Activated gamma-delta T cell treated with anti-CD3 and anti-CD28 coated beads, Interleukin-2, amount 50 U/mL, for 16 hours (primary cell): ENCODE data around the gene ATL1.
"Not testable (repeated sequence)": the region's sequence is repeated elsewhere in the genome, so short reads cannot be mapped to it uniquely, and the experiment has no call there.

Source experiments
- DNase-seq: peaks from one replicate; pipeline ENCODE4 v3.0.0-alpha.2; 2020; ENCODE audit warnings: low read depth

Gene ATL1

DNA sequence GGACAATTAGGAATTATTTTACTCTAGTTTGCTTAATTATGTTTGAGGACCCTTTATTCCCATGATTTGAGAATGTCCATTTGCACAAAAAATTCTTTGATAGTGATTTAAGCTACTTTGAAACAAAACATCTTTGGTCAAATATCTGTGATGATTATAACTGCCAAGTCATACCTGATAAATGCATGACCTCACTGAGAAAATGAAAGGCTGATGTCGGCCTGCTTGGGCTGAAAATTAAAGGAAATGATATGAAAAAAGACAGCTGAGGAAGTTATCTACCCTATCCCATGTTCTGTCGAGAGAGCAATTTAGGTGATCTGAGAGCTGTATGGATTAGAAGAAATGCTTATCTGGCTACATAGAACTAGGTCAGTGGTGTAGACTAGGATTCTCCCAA, 43.6 kb downstream of the ATL1 start:
- no peak for DNase-seq

DNA sequence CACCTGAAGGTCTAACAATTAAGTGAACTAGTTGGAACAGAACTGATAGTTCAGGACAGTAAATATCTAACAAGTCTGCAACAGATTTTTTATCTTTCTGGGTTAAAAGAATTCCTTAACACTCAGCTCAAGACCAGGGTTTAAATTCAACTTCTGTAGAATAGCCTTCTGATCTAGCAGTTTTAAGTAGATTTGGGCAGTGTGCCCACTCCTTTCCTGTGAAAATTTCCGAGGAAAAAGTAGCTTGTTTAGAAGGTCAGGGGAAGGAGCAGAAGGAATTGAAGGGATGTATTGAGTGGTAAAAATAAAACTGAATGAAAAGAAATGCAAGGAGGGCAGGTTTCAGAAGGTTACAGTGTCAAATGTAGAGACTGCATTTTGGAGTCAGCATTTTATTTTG, 45.8 kb downstream of the ATL1 start:
- no peak for DNase-seq

DNA sequence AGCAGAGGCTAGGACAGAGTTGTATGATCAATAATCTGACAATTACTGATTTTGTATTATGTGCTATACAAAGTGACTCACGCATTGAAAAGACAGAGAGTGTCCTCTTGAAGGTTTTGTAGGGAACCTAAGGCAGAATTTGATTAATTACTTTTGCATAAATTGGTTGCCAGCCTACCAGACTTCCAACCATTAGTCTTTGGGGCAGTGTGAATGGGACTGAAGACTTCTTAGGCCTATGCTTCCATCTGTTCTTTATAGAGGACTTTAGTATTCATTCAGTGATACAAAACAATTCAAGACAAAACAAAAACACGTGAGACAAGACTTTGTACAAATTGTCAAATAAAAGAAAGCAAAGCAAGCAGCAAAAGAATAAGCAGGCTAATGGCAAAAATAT, 46.5 kb downstream of the ATL1 start:
- DNase-seq, result no peak

GRCh38 chr14:50607181-50607580, 47.2 kb downstream of the ATL1 start:
- no peak for DNase-seq

- no peak for DNase-seq
These were observed 47.8 kb downstream of the ATL1 start for GRCh38 chr14:50607761-50608160.

GRCh38 chr14:50608302-50608851, 48.4 kb downstream of the ATL1 start:
- DNase-seq, result no peak

DNA sequence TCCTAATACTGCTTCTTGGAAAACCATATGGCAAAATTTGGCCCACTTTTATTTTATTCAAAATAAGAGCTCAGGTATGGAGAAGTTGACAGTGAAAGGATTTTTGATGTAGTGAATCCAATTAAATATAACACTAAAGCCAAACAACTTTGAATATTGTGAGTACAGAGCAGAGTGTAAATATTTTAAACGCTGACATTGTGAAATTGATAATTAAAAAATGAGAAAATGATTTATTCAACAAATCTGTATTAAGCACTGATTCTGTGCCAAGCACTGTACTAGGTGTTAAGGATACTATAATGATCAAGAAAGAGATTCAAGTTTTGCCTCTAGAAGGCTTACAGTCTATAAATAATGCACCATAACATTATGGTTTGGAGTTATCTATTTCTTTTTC, 50.5 kb downstream of the ATL1 start:
- no peak for DNase-seq

GRCh38 chr14:50612806-50613205, 52.9 kb downstream of the ATL1 start:
- DNase-seq, result no peak

DNA sequence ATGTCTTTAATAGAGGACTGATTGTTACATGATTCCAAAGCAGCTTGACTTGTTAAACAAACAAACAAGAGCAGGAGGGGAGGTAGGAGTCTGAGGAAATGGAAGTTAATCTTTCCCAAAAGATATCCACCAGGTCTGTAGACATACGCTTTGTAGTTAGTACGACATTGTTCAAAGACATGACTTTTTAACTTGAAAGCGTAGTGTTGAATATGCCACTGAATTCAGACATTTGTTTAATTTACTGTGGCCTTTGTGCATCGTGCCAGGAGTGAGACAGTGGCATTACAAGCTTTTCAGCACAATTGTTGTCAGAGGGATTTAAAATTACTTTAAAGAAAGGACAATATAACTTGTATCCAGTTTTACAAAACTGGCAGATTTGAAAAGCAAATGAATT, 55.1 kb downstream of the ATL1 start:
- no peak for DNase-seq

DNA sequence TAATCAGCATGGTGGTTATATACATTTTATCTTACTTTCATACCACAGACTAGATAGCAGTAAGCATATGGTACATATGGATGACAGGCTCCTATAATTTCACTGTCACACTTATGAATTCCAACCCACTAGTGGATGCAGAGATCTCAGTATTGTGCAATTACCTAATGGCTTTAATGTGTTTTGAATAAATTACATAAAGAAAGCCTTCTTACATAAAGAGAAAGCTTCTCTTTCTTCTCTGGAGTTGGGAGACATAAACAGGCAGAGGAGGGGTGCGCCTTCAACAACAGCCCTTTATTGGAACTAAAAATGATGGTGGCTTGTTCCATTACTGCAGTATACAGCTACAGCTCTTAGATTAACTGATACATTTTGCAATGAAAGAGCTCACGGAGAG, 55.6 kb downstream of the ATL1 start:
- no peak for DNase-seq

DNA sequence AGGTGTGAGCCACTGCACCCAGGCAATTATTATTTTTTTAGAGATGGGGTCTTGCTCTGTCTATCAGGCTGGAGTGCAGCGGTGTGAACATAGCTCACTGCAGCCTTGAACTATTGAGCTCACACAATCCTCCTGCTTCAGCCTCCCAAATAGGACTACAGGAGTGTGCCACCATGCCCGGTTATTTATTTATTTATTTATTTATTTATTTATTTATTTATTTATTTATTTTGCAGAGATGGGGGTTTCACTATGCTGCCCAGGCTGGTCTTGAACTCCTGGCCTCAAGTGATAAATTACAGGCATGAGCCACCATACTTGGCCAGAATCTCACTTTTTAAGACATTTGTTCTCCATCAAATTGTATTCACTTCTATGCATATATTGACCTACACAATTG, 56.3 kb downstream of the ATL1 start:
- DNase-seq, result no peak

DNA sequence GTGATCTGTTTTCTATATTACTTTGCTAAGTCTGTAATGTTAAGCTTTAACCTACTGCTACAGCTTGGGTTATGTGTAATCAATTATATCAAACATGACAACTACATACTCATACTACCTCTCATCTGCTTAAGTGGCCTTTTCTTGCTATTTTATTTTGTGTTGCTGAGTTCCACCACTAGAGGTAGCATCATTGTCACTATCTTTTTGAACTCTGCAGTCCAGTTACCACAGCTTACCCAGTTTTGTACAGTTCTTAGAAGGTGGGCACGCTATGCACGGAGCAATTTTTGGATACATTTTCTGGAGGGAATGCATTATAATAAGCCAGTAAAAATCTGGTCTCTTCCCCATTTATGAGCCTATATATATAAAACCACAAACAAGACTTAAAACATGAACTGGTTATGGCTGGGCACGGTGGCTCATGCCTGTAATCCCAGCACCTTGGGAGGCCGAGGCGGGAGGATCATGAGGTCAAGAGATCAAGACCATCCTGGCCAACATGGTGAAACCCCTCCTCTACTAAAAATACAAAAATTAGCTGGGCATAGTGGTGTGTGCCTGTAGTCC, 59.7 kb downstream of the ATL1 start:
- DNase-seq, result no peak

DNA sequence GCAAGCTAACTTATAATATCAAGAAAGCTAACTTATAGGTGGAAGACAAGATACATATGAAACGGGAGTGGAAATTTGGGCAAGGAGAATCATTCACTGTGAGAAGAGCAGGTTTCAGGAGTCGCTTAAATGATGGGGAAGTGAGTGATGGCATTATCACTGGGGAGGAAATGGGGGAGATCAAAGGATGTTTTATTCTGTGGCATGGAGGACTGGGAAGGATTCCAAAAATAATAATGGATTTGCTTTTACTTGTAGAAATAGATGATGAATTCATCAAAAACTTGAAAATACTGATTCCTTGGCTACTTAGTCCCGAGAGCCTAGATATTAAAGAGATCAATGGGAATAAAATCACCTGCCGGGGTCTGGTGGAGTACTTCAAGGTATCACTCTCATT, 60.4 kb downstream of the ATL1 start:
- no peak for DNase-seq

DNA sequence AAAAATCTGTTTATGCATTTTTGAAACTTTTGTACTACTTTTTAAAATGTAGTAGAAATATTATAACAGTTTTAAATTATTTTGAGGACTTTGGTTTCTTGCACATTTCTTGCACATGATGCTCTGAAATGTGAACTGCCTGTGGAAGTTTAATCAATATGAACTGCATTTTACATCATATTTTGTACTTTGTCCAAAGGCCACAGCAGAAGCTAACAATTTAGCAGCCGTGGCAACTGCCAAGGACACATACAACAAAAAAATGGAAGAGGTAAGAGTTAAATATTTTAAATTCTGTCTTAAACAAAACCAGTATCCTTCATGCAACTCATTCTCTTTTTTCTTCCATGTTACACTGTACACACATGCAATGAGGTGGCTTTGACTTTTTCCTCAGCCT, 63.0 kb downstream of the ATL1 start:
- DNase-seq, result no peak

DNA sequence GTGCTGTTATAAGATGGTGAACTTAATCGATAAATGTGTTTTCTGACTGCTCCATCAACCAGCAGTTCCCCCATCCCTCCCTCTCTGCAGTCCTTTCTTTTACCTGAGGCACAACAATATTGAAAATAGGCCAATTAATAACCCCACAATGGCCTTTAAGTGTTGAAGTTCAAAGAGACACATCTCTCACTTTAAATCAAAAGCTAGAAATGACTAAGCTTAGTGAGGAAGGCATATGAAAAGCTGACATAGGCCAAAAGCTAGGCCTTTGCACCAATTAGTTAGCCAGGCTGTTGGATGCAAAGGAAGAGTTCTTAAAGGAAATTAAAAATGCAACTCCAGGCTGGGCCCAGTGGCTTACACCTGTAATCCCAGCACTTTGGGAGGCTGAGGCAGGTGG, 64.5 kb downstream of the ATL1 start:
- DNase-seq, result no peak

- DNase-seq, result not testable (repeated sequence)
These were observed 65.0 kb downstream of the ATL1 start for GRCh38 chr14:50624947-50625346.

DNA sequence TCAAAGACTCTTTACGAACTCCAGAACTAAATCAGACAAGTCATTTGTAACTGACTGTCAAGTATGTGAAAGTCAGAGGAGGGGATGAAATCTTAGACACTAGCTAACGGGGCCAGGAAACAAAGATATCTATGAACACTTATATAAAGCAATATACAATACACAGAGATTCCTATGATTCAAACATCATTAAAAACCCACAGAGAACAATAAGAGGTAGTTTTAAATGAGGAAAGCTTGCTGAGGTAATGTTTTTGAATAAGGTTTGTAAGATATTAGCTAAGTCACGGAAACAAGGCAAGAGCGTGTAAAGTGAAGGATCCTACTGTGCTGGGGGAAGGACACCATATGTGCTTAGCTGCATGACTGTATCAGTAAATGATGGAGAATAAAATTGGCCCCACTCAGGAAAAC, 71.5 kb downstream of the ATL1 start:
- DNase-seq, result no peak

DNA sequence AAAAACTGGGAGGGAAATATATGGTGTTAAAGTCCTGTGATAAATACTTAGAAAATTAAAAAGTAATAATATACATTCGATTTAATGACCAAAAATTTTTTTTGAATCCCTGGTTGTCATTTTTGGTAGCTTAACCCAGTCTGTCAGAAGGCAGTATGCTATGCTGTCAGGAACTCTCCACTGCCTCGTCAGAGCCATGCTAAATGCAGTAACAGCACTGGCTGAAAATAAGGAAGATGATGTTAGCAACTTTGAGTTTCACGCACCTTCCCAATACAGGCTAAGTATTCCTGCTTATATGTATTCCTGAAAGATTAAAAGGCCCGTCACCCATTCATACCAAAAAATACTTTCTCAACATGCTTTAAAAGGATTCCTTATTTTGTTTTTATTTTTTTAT, 74.0 kb downstream of the ATL1 start:
- no peak for DNase-seq

GRCh38 chr14:50635141-50635540, 75.2 kb downstream of the ATL1 start:
- DNase-seq, result no peak

GRCh38 chr14:50647282-50647681, 87.3 kb downstream of the ATL1 start:
- DNase-seq, result no peak

DNA sequence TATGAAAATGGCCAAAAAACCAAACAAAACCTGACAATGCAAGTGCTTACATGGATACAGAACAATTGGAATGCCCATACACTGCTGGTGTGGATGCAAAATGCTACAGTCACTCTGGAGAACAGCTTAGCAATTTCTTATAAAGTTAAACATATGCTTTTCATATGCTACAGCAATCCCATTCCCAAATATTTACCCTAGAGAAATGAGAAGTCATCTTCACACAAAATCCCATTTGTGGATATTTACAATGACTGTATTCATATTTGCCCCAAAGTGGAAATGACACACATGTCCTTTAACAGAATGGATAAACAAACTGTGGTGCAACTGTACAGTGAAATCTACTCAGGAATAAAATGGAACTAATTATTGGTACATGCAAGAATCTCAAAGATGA, 87.8 kb downstream of the ATL1 start:
- DNase-seq, result no peak

DNA sequence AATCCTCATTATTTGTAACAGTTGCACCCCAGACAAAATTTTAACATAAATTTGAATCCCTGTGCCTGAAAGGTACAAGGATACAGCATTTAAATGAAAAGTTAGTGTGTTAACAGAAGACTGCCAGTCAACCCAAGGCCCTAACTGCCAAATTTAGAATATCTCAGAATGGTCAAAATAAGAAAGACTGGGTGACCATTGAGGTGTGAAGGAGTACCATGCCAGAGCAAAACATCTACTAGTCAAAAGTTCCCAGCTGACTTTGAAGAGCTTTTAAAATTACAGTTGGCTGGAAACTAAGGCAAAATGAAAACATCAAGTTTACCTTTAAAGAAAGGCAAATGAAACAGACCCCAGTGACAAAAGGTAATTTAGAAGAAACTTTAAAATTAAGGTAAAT, 89.7 kb downstream of the ATL1 start:
- DNase-seq, result no peak

DNA sequence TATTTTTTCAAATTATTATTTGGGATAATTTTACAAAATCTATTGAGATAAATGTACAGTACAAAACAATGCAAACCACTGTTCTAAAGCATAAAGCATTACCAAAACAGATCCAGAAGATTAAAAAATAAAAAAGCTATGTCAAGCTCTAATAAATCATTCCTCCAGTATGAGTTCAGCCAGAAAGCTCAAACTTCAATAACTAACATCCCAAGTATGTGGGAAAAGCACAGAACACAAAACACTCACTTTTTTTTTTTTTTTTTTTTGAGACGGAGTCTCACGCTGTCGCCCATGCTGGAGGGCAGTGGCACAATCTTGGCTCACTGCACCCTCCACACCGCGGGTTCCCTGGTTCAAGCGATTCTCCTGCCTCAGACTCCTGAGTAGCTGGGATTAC, 96.8 kb downstream of the ATL1 start:
- no peak for DNase-seq

- DNase-seq, result no peak
These were observed 97.8 kb downstream of the ATL1 start for GRCh38 chr14:50657753-50658152.

- no peak for DNase-seq
These were observed 98.3 kb downstream of the ATL1 start for GRCh38 chr14:50658203-50658602.
